Neural cell (in vitro differentiated cells): Measurements from ENCODE around the gene MKNK1.

Source experiments
- CTCF ChIP-seq: fragments of 450-650 bp; IDR thresholded peaks from 2 replicates; pipeline ENCODE4 v1.5.1; 2014; ENCODE audit warnings: antibody characterized with exemption, mild to moderate bottlenecking, moderate library complexity; ENCODE audit not compliant: poor library complexity, severe bottlenecking
- EP300 ChIP-seq: fragments of 450-650 bp; conservative IDR thresholded peaks from 2 replicates; pipeline ENCODE4 v1.6.1; 2014; ENCODE audit warnings: antibody characterized with exemption, mild to moderate bottlenecking, moderate library complexity; ENCODE audit not compliant: poor library complexity, severe bottlenecking
- EZH2 ChIP-seq: fragments of 200-600, 300-800 bp; shearing (Covaris generic), sonication (generic); IDR thresholded peaks from 2 replicates; pipeline ENCODE4 v1.6.1; 2014; ENCODE audit warnings: antibody characterized with exemption, low read length, borderline replicate concordance, mild to moderate bottlenecking; ENCODE audit not compliant: insufficient read depth, poor library complexity, severe bottlenecking
- SMC3 ChIP-seq: fragments of 450-650 bp; conservative IDR thresholded peaks from 2 replicates; pipeline ENCODE4 v1.6.1; 2014; ENCODE audit warnings: antibody characterized with exemption, mild to moderate bottlenecking, moderate library complexity; ENCODE audit not compliant: poor library complexity

DNA sequence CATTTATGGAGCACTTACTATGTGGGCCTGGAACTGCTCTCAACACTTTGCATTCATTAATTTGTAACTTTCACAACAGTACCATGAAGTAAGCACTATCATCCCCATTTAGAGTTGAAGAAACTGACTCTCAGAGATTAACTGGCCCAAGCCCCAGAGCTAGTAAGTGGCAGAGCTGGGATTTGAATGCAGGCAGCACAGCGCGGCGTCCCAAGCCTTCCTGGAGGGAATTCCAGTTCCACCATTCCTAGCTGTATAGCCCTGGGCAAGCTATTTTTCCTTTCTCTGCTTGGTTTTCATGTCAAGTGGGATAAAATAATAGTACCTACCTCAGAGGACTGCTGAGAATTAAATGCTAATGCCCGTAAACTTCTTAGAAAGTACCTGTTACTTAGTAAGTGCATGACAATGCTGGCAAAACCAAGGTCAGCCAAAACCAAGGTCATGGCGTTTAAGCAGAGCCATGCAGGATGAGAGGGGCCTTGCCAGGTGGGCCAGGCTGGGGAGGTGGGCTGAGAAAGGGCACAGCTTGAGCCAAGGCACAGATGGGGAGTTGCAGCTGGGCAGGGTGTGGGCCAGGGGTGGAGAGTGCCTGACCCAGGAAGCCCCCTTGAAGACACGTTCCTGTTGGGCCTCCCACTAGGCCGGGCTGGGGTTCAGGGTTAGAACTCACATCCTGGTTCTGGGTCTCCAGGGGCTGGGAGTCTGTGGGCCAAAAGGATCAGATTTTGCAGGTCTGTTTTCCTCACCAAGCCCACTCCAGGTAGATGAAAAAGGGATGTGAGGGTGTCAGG is 48.0 kb downstream of the MKNK1 start:
- TF ChIP-seq EP300 = no peak
- TF ChIP-seq SMC3 = no peak
- TF ChIP-seq CTCF = no peak
- no peak for TF ChIP-seq EZH2
